GM12873 (cell line): ENCODE data around the gene AKT3.

Source experiments
- TF ChIP-seq, protein P1 (sequence below): IDR thresholded peaks from 2 replicates; pipeline ENCODE4 v1.5.1; 2012; ENCODE audit warnings: low read depth, mild to moderate bottlenecking, moderate library complexity, low read length, control low read depth; ENCODE audit not compliant: insufficient read depth; ENCODE audit errors: missing control alignments

AKT3 gene

GRCh38 chr1:243712941-243713340, 137.1 kb downstream of the AKT3 start:
- TF ChIP-seq, protein P1, sequence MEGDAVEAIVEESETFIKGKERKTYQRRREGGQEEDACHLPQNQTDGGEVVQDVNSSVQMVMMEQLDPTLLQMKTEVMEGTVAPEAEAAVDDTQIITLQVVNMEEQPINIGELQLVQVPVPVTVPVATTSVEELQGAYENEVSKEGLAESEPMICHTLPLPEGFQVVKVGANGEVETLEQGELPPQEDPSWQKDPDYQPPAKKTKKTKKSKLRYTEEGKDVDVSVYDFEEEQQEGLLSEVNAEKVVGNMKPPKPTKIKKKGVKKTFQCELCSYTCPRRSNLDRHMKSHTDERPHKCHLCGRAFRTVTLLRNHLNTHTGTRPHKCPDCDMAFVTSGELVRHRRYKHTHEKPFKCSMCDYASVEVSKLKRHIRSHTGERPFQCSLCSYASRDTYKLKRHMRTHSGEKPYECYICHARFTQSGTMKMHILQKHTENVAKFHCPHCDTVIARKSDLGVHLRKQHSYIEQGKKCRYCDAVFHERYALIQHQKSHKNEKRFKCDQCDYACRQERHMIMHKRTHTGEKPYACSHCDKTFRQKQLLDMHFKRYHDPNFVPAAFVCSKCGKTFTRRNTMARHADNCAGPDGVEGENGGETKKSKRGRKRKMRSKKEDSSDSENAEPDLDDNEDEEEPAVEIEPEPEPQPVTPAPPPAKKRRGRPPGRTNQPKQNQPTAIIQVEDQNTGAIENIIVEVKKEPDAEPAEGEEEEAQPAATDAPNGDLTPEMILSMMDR: peak; percentile 44

DNA sequence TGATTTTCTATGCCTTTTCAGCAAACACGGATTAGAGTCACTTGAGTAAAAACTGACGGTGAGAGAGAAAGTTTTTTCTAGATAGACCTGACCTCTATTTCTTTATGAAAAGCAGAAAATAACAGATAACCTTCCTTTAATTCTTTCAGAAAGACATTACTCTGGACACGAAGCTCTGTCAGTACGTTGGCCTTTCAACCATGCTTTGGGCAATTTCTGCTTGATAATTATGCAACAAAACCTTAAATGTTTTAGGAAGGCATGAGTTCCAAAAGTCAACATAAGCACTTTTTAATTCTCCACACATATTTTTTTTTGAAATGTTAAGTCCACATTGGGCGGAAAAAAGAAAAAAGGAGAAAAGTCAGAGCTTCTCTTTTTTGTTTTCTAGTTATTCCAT, 137.8 kb downstream of the AKT3 start:
- TF ChIP-seq, protein P1: no peak

- TF ChIP-seq, protein P1: no peak
Observed at GRCh38 chr1:243710467-243710866, 139.6 kb downstream of the AKT3 start.

GRCh38 chr1:243708210-243708609, 141.8 kb downstream of the AKT3 start:
- TF ChIP-seq, protein P1: no peak

GRCh38 chr1:243706563-243706962, 143.5 kb downstream of the AKT3 start:
- TF ChIP-seq, protein P1: no peak

- TF ChIP-seq, protein P1: no peak
Observed at GRCh38 chr1:243705585-243705984, 144.5 kb downstream of the AKT3 start.

DNA sequence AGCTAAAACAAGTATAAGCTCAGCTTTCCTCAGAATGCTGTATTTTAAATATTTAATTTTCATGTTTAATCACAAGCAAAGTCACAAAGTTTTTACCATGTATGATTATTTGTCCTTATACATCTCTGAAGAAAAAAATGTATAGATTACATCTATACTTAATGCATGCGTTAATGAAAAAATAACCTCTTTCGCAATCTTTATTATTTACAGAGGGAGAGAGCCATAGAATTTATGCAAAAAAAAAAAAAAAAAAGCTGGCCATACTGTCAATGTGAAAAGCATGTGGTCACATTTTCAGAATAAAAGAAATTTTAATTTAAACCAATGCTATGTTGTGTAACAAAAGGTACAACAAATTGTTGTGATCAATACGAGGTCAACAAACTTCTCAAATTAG, 148.2 kb downstream of the AKT3 start:
- TF ChIP-seq, protein P1: no peak

DNA sequence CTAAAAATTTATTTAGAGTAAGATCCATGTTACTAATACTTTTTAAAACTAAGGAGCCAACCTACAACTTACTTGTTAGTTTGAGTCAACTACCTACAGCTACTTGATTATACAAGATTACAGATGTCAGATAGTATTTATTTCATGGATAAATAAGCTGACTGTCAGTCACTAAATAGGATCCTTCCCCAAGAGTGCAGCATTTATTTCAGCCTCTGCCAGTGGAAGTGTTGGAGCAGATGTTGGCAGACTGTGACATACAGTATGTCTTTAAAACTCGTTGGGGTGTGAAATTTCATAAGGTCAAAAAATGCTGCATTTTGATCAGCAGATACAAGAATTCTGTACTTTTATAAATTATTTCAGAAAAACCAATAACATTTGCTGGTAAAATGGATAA, 156.2 kb downstream of the AKT3 start:
- TF ChIP-seq, protein P1: no peak
